Prostate gland (tissue), 2 donors: ENCODE data around the gene SEMA5A. TPM values are rescaled to one million over a fixed set of nuclear protein-coding genes. Genes with fewer than 3 reads are reported as not detected.

Experiments
- DNase-seq: peaks from one replicate; pipeline ENCODE4 v3.0.0-alpha.2; 2019; ENCODE audit warnings: low spot score
- H3K27ac ChIP-seq, 2 donors: fragments of 200-600 bp; sonication (generic); 2 replicates each; pipeline ENCODE4 v1.5.1; 2017 to 2019
- H3K27me3 ChIP-seq: fragments of 200-600 bp; sonication (generic); replicated peaks from 2 replicates; pipeline ENCODE4 v1.5.1; 2019; ENCODE audit not compliant: insufficient read depth
- H3K36me3 ChIP-seq, 2 donors: fragments of 200-600 bp; sonication (generic); 1 replicate in 1 of 2; 2 replicates in 1 of 2; pipeline versions ENCODE4 v1.5.1 to v1.8.1; 2017 to 2019
- H3K4me1 ChIP-seq: fragments of 200-600 bp; sonication (generic); replicated peaks from 2 replicates; pipeline ENCODE4 v1.5.1; 2019
- H3K4me3 ChIP-seq, 2 donors: fragments of 200-600 bp; sonication (generic); 2 replicates each; pipeline ENCODE4 v1.5.1; 2017 to 2019
- H3K9me3 ChIP-seq: fragments of 200-600 bp; sonication (generic); 2 replicates; pipeline ENCODE4 v1.5.1; 2017
- CTCF ChIP-seq, 4 experiments: fragments of 200-600 bp in 2 of 4; fragments of 450-650 bp in 2 of 4; sonication (generic) in 2 of 4; IDR thresholded peaks; 1 replicate in 3 of 4; 2 replicates in 1 of 4; pipeline ENCODE4 v1.5.1; 2016 to 2019; ENCODE audit warnings: antibody characterized with exemption in 4 of 4, mild to moderate bottlenecking in 2 of 4, moderate library complexity in 2 of 4
- POLR2A ChIP-seq: fragments of 450-650 bp; IDR thresholded peaks from one replicate; pipeline ENCODE4 v1.6.1; 2016; ENCODE audit warnings: antibody characterized with exemption, mild to moderate bottlenecking
- POLR2AphosphoS5 ChIP-seq: sonication (generic); formaldehyde crosslinking; IDR thresholded peaks from one replicate; pipeline ENCODE4 v1.6.1; 2017; ENCODE audit warnings: antibody characterized with exemption
- WGBS: methylation state at CpG from one replicate; pipeline ENCODE4 v1.1.5; 2018; 5-methylcytosine and 5-hydroxymethylcytosine counted together
- intact Hi-C: fragments of 100-400 bp; cut with DNase I; formaldehyde crosslinking; loops from one replicate; pipeline ENCODE4 v1.14.2; 2022
- total RNA-seq, 2 donors: library from RNA; depleted of rRNA; stranded (reverse); fragments of >200 nt; gene quantifications; one replicate each; pipeline ENCODE4 v1.1.0, GENCODE V29; 2016

The SEMA5A gene
- total RNA-seq, 2 donors from 2014 or later: 4.5 to 21.7 TPM

- Histone ChIP-seq H3K27me3 (no peaks in the 10 kb centered on the region), H3K4me3 (no peak overlapping the region), H3K36me3 (no peaks in the 10 kb centered on the region), H3K9me3 (no peaks in the 10 kb centered on the region), H3K4me1 (no peaks in the 10 kb centered on the region), H3K27ac (no peak overlapping the region)
- DNase-seq: no peak
- intact Hi-C loops: no loop called here
- 90% methylated on average over 6 of the region's 6 CpGs for WGBS
- TF ChIP-seq POLR2A: no peak
- TF ChIP-seq CTCF (IDR thresholded peaks at IDR 0.05): no peak
Observed at GRCh38 chr5:9165546-9165945, 380.3 kb downstream of the SEMA5A start.

- intact Hi-C loops: no loop called here
Observed at GRCh38 chr5:9160747-9161146, 385.1 kb downstream of the SEMA5A start.

GRCh38 chr5:9157811-9158210 lies 388.1 kb downstream of the SEMA5A start:
- Histone ChIP-seq H3K9me3 (no peaks in the 10 kb centered on the region), H3K36me3 (no peaks in the 10 kb centered on the region), H3K4me1 (no peaks in the 10 kb centered on the region), H3K27ac (no peak overlapping the region), H3K4me3 (no peak overlapping the region), H3K27me3 (no peaks in the 10 kb centered on the region)
- DNase-seq: no peak
- TF ChIP-seq POLR2AphosphoS5 (no peak), POLR2A (no peak), CTCF (IDR thresholded peaks at IDR 0.05) (no peak)
- intact Hi-C loops: no loop called here
- 96% methylated on average over 2 of the region's 2 CpGs for WGBS

More at GRCh38 chr5:9160747-9161146, 385.1 kb downstream of the SEMA5A start:
- no peak for TF ChIP-seq CTCF (IDR thresholded peaks at IDR 0.05)
- no peak for TF ChIP-seq POLR2AphosphoS5
- TF ChIP-seq POLR2A: no peak
- Histone ChIP-seq H3K4me1 (no peaks in the 10 kb centered on the region), H3K9me3 (no peaks in the 10 kb centered on the region), H3K36me3 (no peaks in the 10 kb centered on the region), H3K27ac (no peak overlapping the region), H3K4me3 (no peak overlapping the region), H3K27me3 (no peaks in the 10 kb centered on the region)
- 55% methylated on average over 1 of the region's 1 CpG for WGBS
- no peak for DNase-seq

GRCh38 chr5:9157020-9157419 lies 388.9 kb downstream of the SEMA5A start:
- H3K27me3 ChIP-seq: no peaks in the 10 kb centered on the region
- H3K9me3 ChIP-seq: no peaks in the 10 kb centered on the region
- H3K4me3 ChIP-seq: no peak overlapping the region
- 78% methylated on average over 4 of the region's 5 CpGs for WGBS
- no peak for DNase-seq
- H3K27ac ChIP-seq: no peak overlapping the region
- H3K36me3 ChIP-seq: no peaks in the 10 kb centered on the region
- TF ChIP-seq POLR2AphosphoS5 (no peak), CTCF (IDR thresholded peaks at IDR 0.05) (no peak), POLR2A (no peak)
- intact Hi-C loops: no loop called here
- H3K4me1 ChIP-seq: no peaks in the 10 kb centered on the region

GRCh38 chr5:9156282-9156681 lies 389.6 kb downstream of the SEMA5A start:
- Histone ChIP-seq H3K36me3 (no peaks in the 10 kb centered on the region), H3K9me3 (no peaks in the 10 kb centered on the region), H3K4me3 (no peak overlapping the region), H3K27ac (no peak overlapping the region), H3K4me1 (no peaks in the 10 kb centered on the region), H3K27me3 (no peaks in the 10 kb centered on the region)
- WGBS: 85% methylated on average over 2 of the region's 2 CpGs
- DNase-seq: no peak
- intact Hi-C loops: no loop called here
- TF ChIP-seq POLR2A: no peak
- TF ChIP-seq CTCF (IDR thresholded peaks at IDR 0.05): peak in 1 of 4 experiments; percentile 13
